HUES64 (cell line): Measurements from ENCODE around the gene TOX2.

ENCODE experiments used
- H3K27ac ChIP-seq: 2 replicates; pipeline ENCODE4 v1.7.0; 2013; ENCODE audit warnings: low read depth, low read length, inconsistent platforms
- H3K27me3 ChIP-seq: 2 replicates; pipeline ENCODE4 v1.6.1; 2013; ENCODE audit warnings: mild to moderate bottlenecking, low read length; ENCODE audit not compliant: insufficient read depth
- H3K36me3 ChIP-seq: 2 replicates; pipeline ENCODE4 v1.6.1; 2013; ENCODE audit warnings: mild to moderate bottlenecking, low read length; ENCODE audit not compliant: insufficient read depth
- H3K4me1 ChIP-seq: 2 replicates; pipeline ENCODE4 v1.6.1; 2013; ENCODE audit warnings: mild to moderate bottlenecking, low read length, moderate library complexity; ENCODE audit not compliant: insufficient read depth
- H3K4me3 ChIP-seq: 2 replicates; pipeline ENCODE4 v1.5.1; 2013; ENCODE audit warnings: mild to moderate bottlenecking, low read length, moderate library complexity
- H3K9ac ChIP-seq: 2 replicates; pipeline ENCODE4 v1.6.1; 2013; ENCODE audit warnings: mild to moderate bottlenecking, low read depth, low read length
- H3K9me3 ChIP-seq: 2 replicates; pipeline ENCODE4 v1.6.1; 2013; ENCODE audit warnings: low read depth, low read length; ENCODE audit not compliant: insufficient read depth
- WGBS: fragments of 150-250, 120-280 bp; methylation state at CpG from one replicate; pipeline ENCODE4 v1.1.7; 2013; ENCODE audit warnings: missing lambda C conversion rate; 5-methylcytosine and 5-hydroxymethylcytosine counted together

TOX2 gene

DNA sequence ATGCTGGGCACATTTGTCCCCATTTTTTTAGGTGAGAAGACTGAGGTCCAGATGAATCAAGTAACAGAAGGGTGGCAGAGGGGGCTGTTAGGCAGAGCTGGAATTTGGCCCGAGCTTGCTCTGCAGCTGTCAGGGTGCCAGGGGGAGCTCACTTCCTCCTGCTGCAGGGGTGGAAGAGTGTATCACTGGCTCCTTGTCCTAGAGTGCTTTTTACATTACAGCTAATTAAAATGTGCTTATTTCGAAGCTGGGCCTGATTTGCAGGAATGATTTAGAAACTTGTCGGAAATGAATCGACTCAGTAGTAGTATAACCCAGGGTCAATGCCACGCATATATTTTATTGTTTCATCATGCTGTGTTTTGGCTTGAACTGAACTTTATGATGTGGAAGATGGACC is 11.1 kb downstream of the TOX2 start:
- no peaks in the 10 kb centered on the region for H3K36me3 ChIP-seq
- H3K9me3 ChIP-seq, result no peaks in the 10 kb centered on the region
- H3K4me1 ChIP-seq, result 0 out of 2 replicates have a peak, but pooled peaks cover 2% of the 10 kb centered on the region
- no peaks in the 10 kb centered on the region for H3K27me3 ChIP-seq
- no peak overlapping the region for H3K9ac ChIP-seq
- WGBS, result 89% methylated on average over 5 of the region's 5 CpGs
- H3K27ac ChIP-seq, result no peak overlapping the region
- H3K4me3 ChIP-seq, result no peak overlapping the region

DNA sequence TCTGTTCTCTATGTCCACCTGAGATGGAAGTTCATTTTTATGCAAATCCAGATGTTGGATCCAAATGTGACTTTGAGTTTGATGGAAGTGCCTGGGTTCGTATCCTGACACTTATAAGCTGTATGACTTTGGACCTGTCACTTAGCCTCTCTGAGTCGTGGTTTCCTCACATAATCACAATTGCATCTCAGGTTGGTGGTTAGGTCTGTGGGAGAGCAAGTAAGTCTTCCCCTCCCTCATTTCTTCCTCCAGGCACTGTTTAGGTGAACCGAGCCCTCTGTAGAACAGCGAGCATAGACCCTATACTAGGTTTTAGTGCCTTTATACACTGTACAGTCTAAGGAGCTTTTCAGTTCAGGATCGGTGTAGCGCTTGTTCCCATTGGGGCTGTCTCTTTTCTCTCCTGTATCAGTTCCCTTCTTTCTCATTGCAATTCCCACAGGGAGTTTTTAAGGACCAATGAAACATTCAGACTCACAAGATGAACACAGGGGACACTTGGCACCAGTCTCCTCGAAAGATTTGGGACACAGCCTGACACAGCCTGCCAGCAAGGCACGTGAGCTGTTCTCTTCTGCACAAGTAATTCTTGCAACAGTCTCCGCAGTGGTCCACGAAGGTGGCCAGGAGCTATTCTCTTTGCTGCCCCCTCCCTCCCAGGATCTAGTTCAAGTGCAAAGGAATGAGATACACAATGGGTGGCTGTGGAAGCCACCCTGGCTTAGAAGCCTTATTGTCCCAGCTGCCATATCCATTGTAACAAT is 11.8 kb downstream of the TOX2 start:
- Histone ChIP-seq H3K27me3 (no peaks in the 10 kb centered on the region), H3K9ac (no peak overlapping the region), H3K4me1 (0 out of 2 replicates have a peak, but pooled peaks cover 2% of the 10 kb centered on the region), H3K9me3 (no peaks in the 10 kb centered on the region), H3K4me3 (no peak overlapping the region), H3K27ac (no peak overlapping the region), H3K36me3 (no peaks in the 10 kb centered on the region)
- 79% methylated on average over 9 of the region's 10 CpGs for WGBS

DNA sequence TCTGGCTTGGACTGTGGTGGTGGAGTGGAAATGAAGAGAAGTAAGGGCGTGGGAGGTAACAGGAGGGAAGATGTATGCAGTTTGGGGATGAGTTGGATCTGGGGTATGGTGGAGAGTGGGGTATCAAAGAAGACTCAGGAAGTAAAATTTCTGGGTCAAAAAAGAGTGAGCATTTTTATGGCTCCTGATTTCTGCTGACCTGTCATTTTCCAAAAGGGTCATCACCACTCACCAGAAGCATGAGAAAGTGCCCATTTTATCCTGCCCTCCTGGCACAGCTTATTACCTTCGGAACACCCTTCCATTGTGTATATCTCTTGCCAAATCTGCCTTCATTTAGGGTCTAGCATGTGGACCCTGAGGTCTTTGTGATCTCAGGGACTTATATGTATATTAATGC is 17.3 kb downstream of the TOX2 start:
- Histone ChIP-seq H3K9me3 (no peaks in the 10 kb centered on the region), H3K27me3 (no peaks in the 10 kb centered on the region), H3K27ac (no peak overlapping the region), H3K9ac (no peak overlapping the region), H3K36me3 (no peaks in the 10 kb centered on the region), H3K4me1 (no peaks in the 10 kb centered on the region), H3K4me3 (no peak overlapping the region)
- WGBS, result 91% methylated on average over 2 of the region's 2 CpGs

DNA sequence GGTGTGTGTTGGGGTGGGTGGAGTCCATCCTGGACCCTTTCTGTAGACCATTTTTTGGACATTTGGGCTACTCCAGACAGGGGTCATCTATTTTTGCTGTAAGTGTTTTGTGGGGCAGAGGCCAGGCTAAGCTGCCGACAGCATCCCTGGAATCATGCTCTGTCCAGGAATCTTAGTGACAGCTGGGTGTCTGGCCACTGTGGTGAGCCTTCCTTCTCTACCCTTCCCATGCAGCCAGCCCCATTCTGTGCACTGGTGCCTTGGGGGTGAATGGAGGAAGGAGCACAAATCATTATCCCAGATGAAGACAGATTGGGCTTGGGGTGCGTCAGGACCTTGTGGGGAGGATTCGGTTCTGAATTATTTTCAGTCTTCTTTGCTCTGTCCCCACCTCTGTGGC is 20.2 kb downstream of the TOX2 start:
- no peaks in the 10 kb centered on the region for H3K36me3 ChIP-seq
- no peaks in the 10 kb centered on the region for H3K4me1 ChIP-seq
- no peak overlapping the region for H3K27ac ChIP-seq
- no peak overlapping the region for H3K4me3 ChIP-seq
- H3K9me3 ChIP-seq, result no peaks in the 10 kb centered on the region
- no peak overlapping the region for H3K9ac ChIP-seq
- H3K27me3 ChIP-seq, result no peaks in the 10 kb centered on the region
- WGBS, result 85% methylated on average over 3 of the region's 3 CpGs

DNA sequence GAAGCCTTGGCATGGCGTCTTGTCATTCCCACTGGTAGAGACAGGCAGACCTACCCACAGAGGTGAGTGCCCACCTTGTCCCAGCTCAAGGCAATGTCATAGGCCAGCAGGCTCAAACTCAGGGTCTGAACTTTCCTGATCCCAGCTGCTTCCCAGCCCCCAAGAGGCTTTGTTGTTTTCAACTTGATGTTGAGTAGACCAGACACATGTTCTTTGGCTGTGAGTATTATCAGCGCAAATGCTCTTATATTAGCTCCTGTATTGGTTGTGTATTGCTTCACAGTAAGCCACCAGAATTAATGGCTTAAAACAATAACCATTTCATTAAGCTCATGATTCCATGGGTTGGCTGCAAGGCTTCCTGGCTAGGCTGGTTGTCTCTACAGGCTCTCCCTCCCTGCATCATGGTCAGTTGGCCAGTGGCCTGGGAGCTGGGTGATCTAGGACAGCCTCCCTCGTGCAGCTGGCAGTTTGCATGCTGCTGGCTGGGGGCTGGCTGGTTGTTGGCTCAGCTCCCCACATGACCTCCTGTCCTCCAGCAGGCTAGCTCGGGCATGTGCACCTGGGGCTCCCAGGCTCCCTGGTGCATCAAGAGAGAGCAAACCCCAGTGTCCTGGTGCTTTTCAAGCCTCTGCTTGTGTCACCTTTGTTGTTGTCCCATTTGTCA is 21.6 kb downstream of the TOX2 start:
- 88% methylated on average over 4 of the region's 4 CpGs for WGBS
- H3K36me3 ChIP-seq, result no peaks in the 10 kb centered on the region
- no peaks in the 10 kb centered on the region for H3K27me3 ChIP-seq
- H3K27ac ChIP-seq, result no peak overlapping the region
- H3K9ac ChIP-seq, result no peak overlapping the region
- H3K4me1 ChIP-seq, result no peaks in the 10 kb centered on the region
- no peak overlapping the region for H3K4me3 ChIP-seq
- H3K9me3 ChIP-seq, result no peaks in the 10 kb centered on the region

DNA sequence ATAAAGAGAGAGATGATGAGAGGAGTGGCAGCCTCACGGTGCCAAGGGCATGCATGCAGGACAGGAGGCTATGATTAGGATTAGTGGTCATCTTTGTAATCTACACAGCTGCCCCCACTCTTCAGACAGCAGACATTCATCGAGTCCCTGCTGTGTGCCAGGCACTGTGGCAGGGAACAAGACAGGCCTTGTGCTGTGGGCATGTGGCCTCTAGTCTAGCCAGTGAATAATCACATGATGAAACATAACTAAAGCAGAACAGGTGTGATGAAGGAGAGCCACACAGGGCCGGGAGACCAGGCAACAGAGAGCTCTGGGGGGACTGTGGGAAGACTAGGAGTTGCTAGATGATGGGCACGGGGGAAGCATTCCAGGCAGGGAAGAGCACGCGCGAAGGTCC is 22.2 kb downstream of the TOX2 start:
- 95% methylated on average over 7 of the region's 7 CpGs for WGBS
- H3K27ac ChIP-seq, result no peak overlapping the region
- no peaks in the 10 kb centered on the region for H3K9me3 ChIP-seq
- H3K36me3 ChIP-seq, result no peaks in the 10 kb centered on the region
- no peaks in the 10 kb centered on the region for H3K4me1 ChIP-seq
- H3K4me3 ChIP-seq, result no peak overlapping the region
- no peak overlapping the region for H3K9ac ChIP-seq
- no peaks in the 10 kb centered on the region for H3K27me3 ChIP-seq

DNA sequence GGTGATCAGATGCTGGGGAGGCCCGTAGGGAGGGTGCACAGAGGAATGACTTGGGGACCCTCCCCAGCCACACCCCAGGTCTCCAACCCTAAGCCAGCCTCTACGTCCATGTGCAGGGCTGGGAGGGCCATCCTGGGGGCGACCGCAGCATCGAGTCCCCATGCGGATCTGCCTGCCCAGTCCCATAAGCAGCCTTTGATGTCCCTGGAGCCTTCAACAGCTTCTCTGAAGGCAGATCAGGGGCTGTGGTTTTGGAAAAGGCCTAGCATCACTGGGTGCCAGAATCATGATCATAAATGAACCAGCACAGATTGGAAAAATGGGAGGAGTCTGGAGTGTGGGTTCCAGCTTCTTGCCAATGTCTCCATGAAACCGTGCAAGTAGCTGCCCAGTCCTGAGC is 22.9 kb downstream of the TOX2 start:
- 93% methylated on average over 7 of the region's 7 CpGs for WGBS
- H3K4me1 ChIP-seq, result no peaks in the 10 kb centered on the region
- no peaks in the 10 kb centered on the region for H3K36me3 ChIP-seq
- H3K27ac ChIP-seq, result no peak overlapping the region
- H3K9ac ChIP-seq, result no peak overlapping the region
- no peaks in the 10 kb centered on the region for H3K9me3 ChIP-seq
- H3K27me3 ChIP-seq, result no peaks in the 10 kb centered on the region
- no peak overlapping the region for H3K4me3 ChIP-seq

DNA sequence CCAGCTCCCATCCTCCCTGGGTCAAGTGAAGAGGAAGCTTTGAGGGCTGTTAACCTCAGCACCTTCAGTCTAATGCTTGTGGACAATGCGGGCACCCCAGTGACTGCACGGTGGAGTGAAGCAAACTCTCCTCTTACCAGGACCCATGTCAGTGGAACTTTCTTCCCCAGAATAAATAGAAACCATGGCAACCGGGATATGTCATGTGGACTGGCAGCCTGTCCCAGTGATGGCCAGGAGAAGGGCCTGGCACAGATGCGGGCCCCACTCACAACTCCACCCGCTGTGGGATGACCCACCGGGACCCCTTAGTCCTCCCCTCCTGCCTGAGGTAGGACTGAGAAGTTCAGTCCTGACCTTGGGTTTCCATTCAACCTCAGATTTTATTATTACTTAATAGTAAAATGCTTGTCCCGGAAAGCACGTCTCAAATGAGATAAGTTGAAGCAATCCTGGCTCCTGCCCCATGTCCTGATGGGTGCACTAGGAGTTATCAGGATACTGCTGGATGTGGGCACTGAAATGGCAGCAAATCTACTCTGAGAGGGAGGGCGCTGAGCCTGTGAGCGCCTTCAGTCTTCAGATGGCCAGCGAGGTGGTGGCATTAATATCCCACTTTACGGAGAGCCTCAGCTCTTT is 23.5 kb downstream of the TOX2 start:
- H3K9me3 ChIP-seq, result no peaks in the 10 kb centered on the region
- H3K4me1 ChIP-seq, result no peaks in the 10 kb centered on the region
- WGBS, result 94% methylated on average over 12 of the region's 12 CpGs
- H3K9ac ChIP-seq, result no peak overlapping the region
- H3K27me3 ChIP-seq, result no peaks in the 10 kb centered on the region
- H3K4me3 ChIP-seq, result no peak overlapping the region
- H3K27ac ChIP-seq, result no peak overlapping the region
- H3K36me3 ChIP-seq, result no peaks in the 10 kb centered on the region

DNA sequence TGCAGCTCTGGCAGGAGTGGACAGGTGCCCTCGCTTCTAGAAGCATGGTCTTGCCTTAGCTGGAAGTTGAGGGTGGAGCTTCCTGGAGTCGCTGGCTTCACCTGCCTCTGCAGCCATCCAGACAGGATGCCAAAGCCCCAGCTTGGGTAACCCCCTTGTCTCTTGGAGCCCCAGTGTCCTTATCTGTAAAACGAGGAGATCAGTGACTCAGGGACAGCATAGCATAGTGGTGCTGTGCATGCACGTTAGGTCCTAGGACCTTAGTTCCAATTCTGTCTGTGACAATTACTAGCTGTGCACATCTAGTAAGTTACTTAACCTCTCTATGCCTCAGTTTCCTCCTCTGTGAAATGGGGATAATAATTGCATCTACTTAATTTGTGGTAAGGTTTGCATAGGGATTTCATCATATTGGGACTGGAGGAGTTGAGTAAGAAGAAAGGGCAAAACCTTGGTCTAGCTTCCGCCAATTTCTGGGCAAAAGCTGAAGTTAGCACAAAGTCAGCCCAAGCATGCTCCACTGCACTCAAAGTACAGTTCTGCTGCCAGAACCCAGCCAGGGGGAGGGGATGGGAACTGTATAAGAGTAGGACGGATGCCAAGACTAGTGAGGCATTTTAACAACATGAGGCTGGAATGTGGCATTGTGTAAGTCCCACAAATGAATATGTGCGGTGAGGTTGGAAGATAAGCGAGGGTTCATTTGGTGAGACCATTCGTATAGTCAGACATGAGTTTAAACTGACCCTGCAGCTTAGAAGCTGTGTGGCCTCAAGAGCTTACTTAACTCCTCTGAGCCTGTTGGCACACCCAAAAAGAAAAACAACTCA is 24.5 kb downstream of the TOX2 start:
- H3K4me1 ChIP-seq, result no peaks in the 10 kb centered on the region
- no peak overlapping the region for H3K27ac ChIP-seq
- no peaks in the 10 kb centered on the region for H3K36me3 ChIP-seq
- H3K27me3 ChIP-seq, result no peaks in the 10 kb centered on the region
- no peak overlapping the region for H3K4me3 ChIP-seq
- WGBS, result 91% methylated on average over 9 of the region's 9 CpGs
- no peaks in the 10 kb centered on the region for H3K9me3 ChIP-seq
- H3K9ac ChIP-seq, result no peak overlapping the region

DNA sequence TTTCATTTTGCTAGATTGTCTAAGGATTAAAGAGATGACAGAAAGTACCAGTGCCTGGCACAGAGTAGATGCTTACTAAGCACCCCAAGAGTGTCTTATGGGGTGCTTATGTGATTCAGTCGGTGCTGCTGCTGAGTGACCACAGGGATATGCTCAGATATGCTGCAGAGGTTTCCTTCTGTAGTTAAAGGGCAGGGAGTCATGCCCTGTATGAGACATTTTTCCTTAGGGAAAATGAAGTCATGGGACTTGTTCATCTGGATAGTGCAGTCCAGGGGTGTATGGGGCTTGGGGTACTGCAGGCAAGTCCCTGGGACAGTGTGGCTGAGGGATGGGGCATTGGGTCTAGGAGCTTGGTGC is 25.1 kb downstream of the TOX2 start:
- H3K9ac ChIP-seq, result no peak overlapping the region
- no peaks in the 10 kb centered on the region for H3K9me3 ChIP-seq
- H3K4me3 ChIP-seq, result no peak overlapping the region
- H3K36me3 ChIP-seq, result no peaks in the 10 kb centered on the region
- H3K27ac ChIP-seq, result no peak overlapping the region
- H3K4me1 ChIP-seq, result no peaks in the 10 kb centered on the region
- no peaks in the 10 kb centered on the region for H3K27me3 ChIP-seq
- 93% methylated on average over 1 of the region's 1 CpG for WGBS
